ENCODE data around the gene SLC6A19.

The SLC6A19 gene

DNA sequence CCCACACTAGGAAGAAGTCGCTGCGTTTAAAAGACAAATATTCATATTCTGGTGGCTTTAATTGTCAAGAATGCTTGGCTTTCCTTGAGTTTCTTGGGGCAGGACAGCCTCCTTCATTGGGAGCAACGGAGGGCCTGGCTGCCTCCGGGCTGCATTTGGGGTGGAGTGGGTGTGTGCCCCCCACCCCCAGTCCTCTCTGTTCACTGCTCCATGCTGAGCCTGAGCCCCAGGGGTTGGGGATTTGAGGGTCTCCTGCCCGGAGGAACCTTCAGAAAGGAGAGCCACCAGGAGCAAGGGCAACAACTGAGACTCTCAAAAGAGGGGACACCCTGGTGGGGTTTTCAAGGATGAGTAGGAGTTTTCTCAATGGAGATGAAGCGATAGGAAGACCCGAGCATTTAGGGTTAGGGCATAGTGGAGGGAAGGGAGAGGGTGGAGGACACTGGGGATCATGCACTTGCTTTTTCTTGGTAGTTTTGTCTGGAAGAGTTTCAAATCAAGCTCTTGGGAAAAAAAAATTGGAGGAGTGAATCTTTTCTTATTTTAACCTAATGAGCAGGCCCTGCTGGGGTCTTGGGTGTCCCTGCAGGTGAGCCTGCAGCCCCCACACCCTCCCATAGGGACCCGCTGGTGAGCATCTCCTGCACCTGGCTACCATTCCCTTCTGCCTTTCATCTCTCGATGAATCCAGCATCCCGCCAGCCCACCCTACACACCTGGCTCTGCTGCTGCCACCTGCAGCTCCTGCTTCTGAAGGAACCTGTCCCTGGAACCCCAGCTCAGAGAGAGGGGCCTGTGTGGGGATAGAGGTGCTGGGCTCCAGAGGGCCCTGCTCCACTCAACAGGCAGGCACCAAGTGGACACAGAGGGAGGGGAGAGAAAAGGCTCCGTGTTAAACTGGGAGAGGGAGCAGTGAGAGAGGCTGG is 4.1 kb downstream of the SLC6A19 start:
- Histone ChIP-seq H3K4me1 (ENCODE audit: low read length) (no peaks in the 10 kb centered on the region), H2AFZ (ENCODE audit: low read depth, low read length) (no peak overlapping the region), H3K79me2 (ENCODE audit: low read length) (no peaks in the 10 kb centered on the region), H3K4me3 (ENCODE audit: low read length) (no peak overlapping the region), H3K9me3 (ENCODE audit: insufficient read depth, low read length) (no peaks in the 10 kb centered on the region), H3K36me3 (replicated peaks; ENCODE audit: low read depth, low read length) (no peaks in the 10 kb centered on the region), H4K20me1 (ENCODE audit: insufficient read depth, low read length) (no peaks in the 10 kb centered on the region), H3K27ac (ENCODE audit: low read length) (no peak overlapping the region), H3K27me3 (ENCODE audit: low read depth, low read length) (0 out of 2 replicates have a peak, but pooled peaks cover 7% of the 10 kb centered on the region), H3K4me2 (ENCODE audit: low read length) (no peak overlapping the region), H3K9ac (ENCODE audit: low read length) (no peak overlapping the region)
- TF ChIP-seq CTCF (IDR thresholded peaks at IDR 0.05; ENCODE audit: low read depth, low read length) (no peak), EZH2phosphoT487 (IDR thresholded peaks at IDR 0.05; ENCODE audit: low read depth) (no peak)

GRCh38 chr5:1206521-1207412 is 5.4 kb downstream of the SLC6A19 start:
- H3K4me2 ChIP-seq (ENCODE audit: low read length): no peak overlapping the region
- H3K36me3 ChIP-seq (replicated peaks; ENCODE audit: low read depth, low read length): no peaks in the 10 kb centered on the region
- no peak overlapping the region for H2AFZ ChIP-seq (ENCODE audit: low read depth, low read length)
- no peaks in the 10 kb centered on the region for H3K79me2 ChIP-seq (ENCODE audit: low read length)
- H3K4me3 ChIP-seq (ENCODE audit: low read length): no peak overlapping the region
- H3K9me3 ChIP-seq (ENCODE audit: insufficient read depth, low read length): no peaks in the 10 kb centered on the region
- H4K20me1 ChIP-seq (ENCODE audit: insufficient read depth, low read length): no peaks in the 10 kb centered on the region
- no peaks in the 10 kb centered on the region for H3K4me1 ChIP-seq (ENCODE audit: low read length)
- H3K27ac ChIP-seq (ENCODE audit: low read length): no peak overlapping the region
- no peak for TF ChIP-seq CTCF (IDR thresholded peaks at IDR 0.05; ENCODE audit: low read depth, low read length)
- no peak for TF ChIP-seq EZH2phosphoT487 (IDR thresholded peaks at IDR 0.05; ENCODE audit: low read depth)
- H3K9ac ChIP-seq (ENCODE audit: low read length): no peak overlapping the region
- H3K27me3 ChIP-seq (ENCODE audit: low read depth, low read length): 0 out of 2 replicates have a peak, but pooled peaks cover 7% of the 10 kb centered on the region

DNA sequence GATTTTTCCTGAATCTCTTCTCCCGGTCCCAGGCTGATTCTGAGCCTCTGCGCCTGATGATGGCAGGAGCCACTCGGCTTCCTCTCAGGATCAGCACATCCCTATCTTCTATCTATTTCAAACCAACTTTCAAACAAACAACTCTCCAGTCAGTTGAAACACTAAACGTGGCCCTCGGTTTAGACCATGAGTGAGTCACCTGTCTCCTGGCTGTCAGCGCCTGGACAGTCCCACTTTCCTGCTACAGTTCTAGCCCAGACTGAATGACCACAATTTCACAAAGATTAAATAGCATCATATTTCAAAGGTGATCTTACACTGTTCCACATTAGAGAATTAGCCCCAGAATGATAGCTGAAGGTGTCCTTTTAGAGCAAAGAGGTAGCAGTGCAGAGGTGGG is 6.2 kb downstream of the SLC6A19 start:
- H3K4me2 ChIP-seq (ENCODE audit: low read length): no peak overlapping the region
- H3K4me3 ChIP-seq (ENCODE audit: low read length): no peak overlapping the region
- 0 out of 2 replicates have a peak, but pooled peaks cover 7% of the 10 kb centered on the region for H3K27me3 ChIP-seq (ENCODE audit: low read depth, low read length)
- no peaks in the 10 kb centered on the region for H3K79me2 ChIP-seq (ENCODE audit: low read length)
- H3K36me3 ChIP-seq (replicated peaks; ENCODE audit: low read depth, low read length): no peaks in the 10 kb centered on the region
- TF ChIP-seq EZH2phosphoT487 (IDR thresholded peaks at IDR 0.05; ENCODE audit: low read depth) (no peak), CTCF (IDR thresholded peaks at IDR 0.05; ENCODE audit: low read depth, low read length) (no peak)
- no peak overlapping the region for H2AFZ ChIP-seq (ENCODE audit: low read depth, low read length)
- no peaks in the 10 kb centered on the region for H3K4me1 ChIP-seq (ENCODE audit: low read length)
- no peaks in the 10 kb centered on the region for H4K20me1 ChIP-seq (ENCODE audit: insufficient read depth, low read length)
- no peak overlapping the region for H3K9ac ChIP-seq (ENCODE audit: low read length)
- H3K9me3 ChIP-seq (ENCODE audit: insufficient read depth, low read length): no peaks in the 10 kb centered on the region
- H3K27ac ChIP-seq (ENCODE audit: low read length): no peak overlapping the region

Data from OCI-LY3 (cell line).